Panc1 (cell line): ENCODE data around the gene SRSF12. TPM values are rescaled to one million over a fixed set of nuclear protein-coding genes. Genes with fewer than 3 reads are reported as not detected.

ENCODE experiments used
- ATAC-seq: fragments of 200-7000 bp; cut with Tn5 transposase; 2 replicates; pipeline ENCODE4 v1.9.1; 2020; ENCODE audit warnings: mild to moderate bottlenecking, moderate library complexity
- BruUV-seq: library from RNA; stranded (reverse); fragments of 400-500 nt; replicated peaks from 2 replicates; lab custom pipeline; 2021; lab: Mats Ljungman, UMichigan
- CTCF ChIA-PET: fragments of 300-600 bp; sonication (Branson Sonifier 250); formaldehyde crosslinking; loops from one replicate; lab custom pipeline; 2022; ENCODE audit warnings: antibody characterized with exemption; lab: Charles Lee
- POLR2A ChIA-PET: fragments of 300-600 bp; sonication (Branson Sonifier 250); formaldehyde crosslinking; loops from one replicate; lab custom pipeline; 2022; ENCODE audit warnings: antibody characterized with exemption; lab: Charles Lee
- DNase-seq: peaks from one replicate; pipeline ENCODE4 v3.0.0-alpha.2; 2010; ENCODE audit warnings: low read depth, low spot score
- H3K27ac ChIP-seq: 2 replicates; pipeline ENCODE4 v1.5.1; 2011; ENCODE audit warnings: mild to moderate bottlenecking, low read length, inconsistent platforms
- H3K27me3 ChIP-seq: fragments of 200-500 bp; sonication (Bioruptor generic); 2 replicates; pipeline ENCODE4 v1.6.0; 2014; ENCODE audit warnings: low read length, inconsistent platforms; ENCODE audit not compliant: control insufficient read depth, insufficient read depth
- H3K36me3 ChIP-seq: fragments of 200-500 bp; sonication (Bioruptor generic); 2 replicates; pipeline ENCODE4 v1.5.1; 2014; ENCODE audit warnings: inconsistent platforms, mild to moderate bottlenecking, low read length, moderate library complexity; ENCODE audit not compliant: control insufficient read depth, insufficient read depth
- H3K4me1 ChIP-seq: 2 replicates; pipeline ENCODE4 v1.5.1; 2011; ENCODE audit warnings: inconsistent platforms, mild to moderate bottlenecking, low read length, moderate library complexity; ENCODE audit not compliant: control insufficient read depth, insufficient read depth
- H3K4me3 ChIP-seq, 2 experiments: 2 replicates each; pipeline ENCODE4 v1.5.1; 2011 to 2012; ENCODE audit warnings: low read depth in 2 of 2, low read length in 2 of 2, mild to moderate bottlenecking in 2 of 2, inconsistent platforms in 1 of 2, moderate library complexity in 1 of 2
- H3K9me3 ChIP-seq: fragments of 200-500 bp; sonication (Bioruptor generic); 2 replicates; pipeline ENCODE4 v1.5.1; 2014; ENCODE audit warnings: low read depth, mild to moderate bottlenecking, inconsistent platforms, low read length, moderate library complexity; ENCODE audit not compliant: control insufficient read depth, insufficient read depth
- CTCF ChIP-seq: fragments of 450-650 bp; IDR thresholded peaks from 2 replicates; pipeline ENCODE4 v1.5.1; 2017; ENCODE audit warnings: mild to moderate bottlenecking
- POLR2AphosphoS5 ChIP-seq: IDR thresholded peaks from 2 replicates; pipeline ENCODE4 v1.6.1; 2012; ENCODE audit warnings: mild to moderate bottlenecking, low read depth, low read length, moderate library complexity
- REST ChIP-seq, 2 experiments: IDR thresholded peaks; 2 replicates each; pipeline ENCODE4 v1.6.1; 2011 to 2012; ENCODE audit warnings: low read depth in 2 of 2, control low read depth in 1 of 2, low read length in 1 of 2, mild to moderate bottlenecking in 1 of 2, moderate library complexity in 1 of 2; ENCODE audit not compliant: insufficient read depth in 1 of 2
- SIN3A ChIP-seq: IDR thresholded peaks from 2 replicates; pipeline ENCODE4 v1.6.1; 2012; ENCODE audit warnings: low read depth, mild to moderate bottlenecking, low read length, moderate library complexity, borderline replicate concordance; ENCODE audit not compliant: insufficient read depth
- in situ Hi-C: cut with HindIII; loops from 2 replicates; pipeline ENCODE4 v1.10.0; 2016; ENCODE audit warnings: low sequenced_read_pairs, low pct_unique_long_range_greater_than_20kb
- intact Hi-C: fragments of 100-400 bp; cut with micrococcal nuclease; formaldehyde crosslinking; loops from one replicate; pipeline ENCODE4 v1.10.0; 2022; ENCODE audit not compliant: unreplicated experiment
- total RNA-seq: library from RNA; stranded (reverse); gene quantifications from one replicate; pipeline ENCODE4 v1.2.1, GENCODE V29; 2021; ENCODE audit not compliant: unreplicated experiment

The SRSF12 gene
- total RNA-seq, 1 experiment from 2014 or later: 0.28 TPM

GRCh38 chr6:89146718-89147700 lies 29.1 kb upstream of the SRSF12 start:
- H3K4me3 ChIP-seq: peak overlapping the region; percentile 72 to 73
- no peak for TF ChIP-seq POLR2AphosphoS5
- no peaks in the 10 kb centered on the region for H3K9me3 ChIP-seq
- no peak for ATAC-seq
- peaks cover 12% of the 10 kb centered on the region for H3K4me1 ChIP-seq
- TSS peak; percentile 91 for BruUV-seq
- ChIA-PET CTCF (interaction anchor here (0.6 kb wide), 1 partner anchor 67 kb away, joined by 5 read pairs; the partner anchor contains the start of gene PNRC1), POLR2A (interaction anchor here (0.6 to 0.7 kb wide), 2 partner anchors 30 to 64 kb away, joined by 6 to 12 read pairs; no protein-coding TSS in a partner anchor)
- peak overlapping the region; percentile 70 for H3K27ac ChIP-seq
- in situ Hi-C loops: no loop called here
- DNase-seq: no peak
- H3K36me3 ChIP-seq: peaks cover 7% of the 10 kb centered on the region; the same call in 1 of the 2 replicates
- intact Hi-C loops: no loop called here
- no peaks in the 10 kb centered on the region for H3K27me3 ChIP-seq

- BruUV-seq: no TSS peak
- Histone ChIP-seq H3K9me3 (no peaks in the 10 kb centered on the region), H3K27me3 (no peaks in the 10 kb centered on the region), H3K4me3 (peak within 1 kb of the TSS; percentile 72 to 73), H3K36me3 (peaks cover 7% of the 10 kb centered on the region; the same call in 1 of the 2 replicates), H3K4me1 (peaks cover 12% of the 10 kb centered on the region), H3K27ac (peak within 1 kb of the TSS; percentile 80)
- DNase-seq (no peak), ATAC-seq (peak; percentile 97)
- POLR2A ChIA-PET: interaction anchor here (0.6 kb wide), 2 partner anchors 29 to 66 kb away, joined by 4 to 12 read pairs; partner anchors contain the start of gene PNRC1
- TF ChIP-seq SIN3A: no peak
- peak; percentile 44; the same call in 1 of the 2 replicates for TF ChIP-seq POLR2AphosphoS5
- intact Hi-C loops (no loop called here), in situ Hi-C loops (no loop called here)
- CTCF ChIA-PET: interaction anchor here (0.7 to 1.4 kb wide), 2 partner anchors 28 to 164 kb away, joined by 4 read pairs; no protein-coding TSS in a partner anchor
Measured at GRCh38 chr6:89145956-89146717, 28.3 kb upstream of the SRSF12 start, which contains the start of gene PM20D2. Gene PM20D2, plus strand, starts transcription at chr6:89146055. Its CDS starts 90 bp downstream, at chr6:89146145.

GRCh38 chr6:89145091-89145955 lies 27.5 kb upstream of the SRSF12 start:
- H3K4me1 ChIP-seq: peaks cover 12% of the 10 kb centered on the region
- POLR2A ChIA-PET: interaction anchor here (0.6 kb wide), 1 partner anchor 65 kb away, joined by 4 read pairs; the partner anchor contains the start of gene PNRC1
- CTCF ChIA-PET: interaction anchor here (0.7 to 1.4 kb wide), 2 partner anchors 29 to 163 kb away, joined by 4 read pairs; no protein-coding TSS in a partner anchor
- no peak for DNase-seq
- BruUV-seq: no TSS peak
- H3K4me3 ChIP-seq: peak overlapping the region; percentile 72 to 73
- in situ Hi-C loops: no loop called here
- intact Hi-C loops: no loop called here
- ATAC-seq: peak; percentile 62
- H3K36me3 ChIP-seq: peaks cover 7% of the 10 kb centered on the region; the same call in 1 of the 2 replicates
- no peaks in the 10 kb centered on the region for H3K27me3 ChIP-seq
- peak overlapping the region; percentile 80 for H3K27ac ChIP-seq
- TF ChIP-seq SIN3A: no peak
- no peak for TF ChIP-seq POLR2AphosphoS5
- no peak for TF ChIP-seq CTCF
- no peak for TF ChIP-seq REST (IDR thresholded peaks at IDR 0.05; ENCODE audit: insufficient read depth in 1 of 2, low read depth in 2 of 2, low read length in 1 of 2)
- H3K9me3 ChIP-seq: no peaks in the 10 kb centered on the region
